GM10266 (cell line): ENCODE measurements around the gene DNAH14.
"Not testable (repeated sequence)": the region's sequence is repeated elsewhere in the genome, so short reads cannot be mapped to it uniquely, and the experiment has no call there.

Source experiments
- DNase-seq: peaks from one replicate; pipeline ENCODE4 v3.0.0; 2012; ENCODE audit errors: extremely low spot score
- CTCF ChIP-seq: IDR thresholded peaks from 2 replicates; pipeline ENCODE4 v1.5.1; 2012; ENCODE audit warnings: mild to moderate bottlenecking, low read depth; ENCODE audit not compliant: control insufficient read depth, insufficient read depth; ENCODE audit errors: missing control alignments

DNAH14 gene

DNA sequence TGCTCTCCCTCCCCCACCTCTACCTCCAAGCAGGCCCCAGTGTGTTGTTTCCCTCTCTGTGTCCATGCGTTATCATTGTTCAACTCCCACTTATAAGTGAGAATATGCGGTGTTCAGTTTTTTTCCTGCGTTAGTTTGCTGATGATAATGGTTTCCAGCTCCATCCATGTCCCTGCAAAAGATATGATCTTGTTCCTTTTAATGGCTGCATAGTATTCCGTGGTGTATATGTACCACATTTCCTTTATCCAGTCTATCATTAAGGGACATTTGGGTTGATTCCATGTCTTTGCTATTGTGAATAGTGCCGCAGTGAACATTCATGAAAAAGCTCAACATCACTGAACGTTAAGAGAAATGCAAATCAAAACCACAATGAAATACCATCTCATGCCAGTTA is 58.6 kb downstream of the DNAH14 start:
- TF ChIP-seq CTCF, result no peak
- no peak for DNase-seq

GRCh38 chr1:224989615-224990014 is 60.1 kb downstream of the DNAH14 start:
- DNase-seq, result no peak
- no peak for TF ChIP-seq CTCF

- DNase-seq, result not testable (repeated sequence)
These were observed 62.1 kb downstream of the DNAH14 start for GRCh38 chr1:224991550-224991949.

DNA sequence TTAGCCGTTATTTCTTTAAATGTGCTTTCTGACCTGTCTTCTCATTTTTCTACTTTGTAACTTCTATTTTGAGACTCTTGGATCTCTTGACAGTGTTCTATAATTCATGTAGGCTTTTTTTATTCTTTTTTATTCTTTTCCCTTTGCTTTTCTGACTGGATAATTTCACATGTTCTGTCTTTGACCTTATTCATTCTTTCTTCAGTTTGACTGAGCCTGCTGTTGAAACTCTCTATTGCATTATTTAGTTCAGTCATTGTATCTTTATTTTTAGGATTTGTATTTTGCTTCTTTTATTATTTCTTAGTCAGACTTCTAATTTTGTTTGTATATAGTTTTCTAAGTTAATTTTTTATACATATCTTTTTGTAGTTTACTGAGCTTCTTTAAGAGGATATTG is 66.1 kb downstream of the DNAH14 start:
- no peak for DNase-seq

GRCh38 chr1:224996266-224996665 is 66.8 kb downstream of the DNAH14 start:
- TF ChIP-seq CTCF, result no peak
- DNase-seq, result no peak

More for the DNA sequence above, 66.1 kb downstream of the DNAH14 start:
- no peak for TF ChIP-seq CTCF

DNA sequence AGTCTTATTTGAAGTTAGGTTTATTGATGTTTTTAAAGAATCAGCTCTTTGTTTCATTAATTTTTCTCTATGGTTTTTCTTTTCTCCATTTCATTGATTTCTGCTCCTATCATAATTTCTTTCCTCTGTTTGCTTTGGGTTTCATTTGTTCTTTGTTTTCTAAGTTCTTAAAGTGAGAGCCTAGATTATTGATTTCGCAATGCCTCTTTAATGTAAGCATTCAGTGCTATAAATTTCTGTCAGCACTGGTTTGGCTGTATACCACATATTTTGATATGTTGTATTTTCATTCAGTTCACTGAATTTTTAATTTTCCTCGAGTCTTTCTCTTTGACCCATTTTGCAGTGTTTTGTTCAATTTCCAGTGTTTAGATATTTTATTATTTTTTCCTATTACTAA is 68.7 kb downstream of the DNAH14 start:
- no peak for TF ChIP-seq CTCF
- no peak for DNase-seq

- no peak for DNase-seq
- no peak for TF ChIP-seq CTCF
These were observed 74.9 kb downstream of the DNAH14 start for GRCh38 chr1:225004396-225004795.

GRCh38 chr1:225006352-225006751 is 76.9 kb downstream of the DNAH14 start:
- not testable (repeated sequence) for DNase-seq

GRCh38 chr1:225008050-225008449 is 78.6 kb downstream of the DNAH14 start:
- not testable (repeated sequence) for DNase-seq
